ENCODE results near the gene UBASH3B.

DNA sequence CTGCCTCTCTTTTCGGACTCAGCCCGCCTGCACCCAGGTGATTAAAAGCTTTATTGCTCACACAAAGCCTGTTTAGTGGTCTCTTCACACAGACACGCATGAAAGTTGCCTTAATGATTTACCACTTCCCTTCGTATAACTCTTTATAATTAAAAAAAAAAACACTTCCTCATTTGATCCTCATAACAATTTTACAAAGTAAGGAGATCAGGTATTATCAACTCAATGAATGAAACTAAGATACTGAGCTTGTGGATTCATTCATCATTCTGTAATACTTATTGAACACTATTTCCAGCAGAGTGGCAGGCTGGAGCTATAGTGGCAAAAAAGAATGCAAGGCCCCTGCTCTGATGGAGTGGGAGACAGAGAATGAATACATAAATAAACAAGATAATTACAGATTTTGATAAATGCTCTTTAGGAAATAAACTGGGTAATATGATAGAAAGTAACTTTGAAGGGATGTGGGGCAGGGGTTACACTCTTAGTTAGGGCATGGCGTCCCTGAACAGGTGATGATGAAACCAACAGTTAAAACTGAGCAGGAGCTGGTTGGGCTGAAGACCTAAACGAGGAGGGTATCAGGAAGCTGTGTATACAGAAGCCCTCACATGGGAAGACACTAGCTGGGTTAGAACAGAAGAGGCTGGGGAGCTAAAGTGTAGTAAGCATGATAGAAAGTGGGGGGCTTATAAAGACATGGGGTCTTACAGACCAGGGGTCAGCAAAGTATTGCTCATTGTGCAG lies 177.4 kb downstream of the UBASH3B start:
- no peak for TF ChIP-seq GATA2 (IDR thresholded peaks at IDR 0.05; ENCODE audit: low read depth, low read length)
- no peak for TF ChIP-seq GATA3 (IDR thresholded peaks at IDR 0.05; ENCODE audit: low read depth, low read length)
